Measurements from ENCODE around the gene PCDHAC1. TPM values are rescaled to one million over a fixed set of nuclear protein-coding genes. Genes with fewer than 3 reads are reported as not detected.

PCDHAC1 gene
- total RNA-seq, 6 donors from 2014 or later, result 3.9 to 7.6 (median 5.9) TPM

- Histone ChIP-seq H3K27me3 (no peaks in the 10 kb centered on the region), H3K9me3 (no peaks in the 10 kb centered on the region), H3K27ac (no peak overlapping the region), H3K4me1 (no peaks in the 10 kb centered on the region), H3K36me3 (no peaks in the 10 kb centered on the region), H3K4me3 (no peak overlapping the region)
- ATAC-seq (ENCODE audit: low FRiP score in 2 of 2) (no peak), DNase-seq (no peak)
- WGBS, 2 donors, result 79 to 84% methylated on average over 6 of the region's 6 CpGs
- TF ChIP-seq CTCF (IDR thresholded peaks at IDR 0.05) (no peak), EP300 (IDR thresholded peaks at IDR 0.05) (no peak), POLR2AphosphoS5 (IDR thresholded peaks at IDR 0.05) (no peak), POLR2A (IDR thresholded peaks at IDR 0.05) (no peak)
Measured at GRCh38 chr5:140951636-140952035, 25.5 kb downstream of the PCDHAC1 start.

GRCh38 chr5:140953234-140953633 lies 27.1 kb downstream of the PCDHAC1 start:
- Histone ChIP-seq H3K4me3 (no peak overlapping the region), H3K36me3 (no peaks in the 10 kb centered on the region), H3K9me3 (no peaks in the 10 kb centered on the region), H3K4me1 (no peaks in the 10 kb centered on the region), H3K27ac (no peak overlapping the region), H3K27me3 (no peaks in the 10 kb centered on the region)
- WGBS, 2 donors, result 39% methylated on average over 2 of the region's 2 CpGs
- TF ChIP-seq POLR2A (IDR thresholded peaks at IDR 0.05), result no peak
- no peak for TF ChIP-seq POLR2AphosphoS5 (IDR thresholded peaks at IDR 0.05)
- no peak for TF ChIP-seq CTCF (IDR thresholded peaks at IDR 0.05)
- TF ChIP-seq EP300 (IDR thresholded peaks at IDR 0.05), result no peak
- DNase-seq, result no peak
- ATAC-seq (ENCODE audit: low FRiP score in 2 of 2), result no peak

GRCh38 chr5:140962190-140962589 lies 36.1 kb downstream of the PCDHAC1 start:
- no peak for ATAC-seq (ENCODE audit: low FRiP score in 2 of 2)
- Histone ChIP-seq H3K4me1 (peaks cover 4 to 12% (median 12%) of the 10 kb centered on the region in 4 donors), H3K4me3 (no peak overlapping the region), H3K27ac (no peak overlapping the region), H3K36me3 (no peaks in the 10 kb centered on the region), H3K27me3 (no peaks in the 10 kb centered on the region), H3K9me3 (no peaks in the 10 kb centered on the region)
- no peak for DNase-seq
- no peak for TF ChIP-seq EP300 (IDR thresholded peaks at IDR 0.05)
- no peak for TF ChIP-seq POLR2AphosphoS5 (IDR thresholded peaks at IDR 0.05)
- TF ChIP-seq POLR2A (IDR thresholded peaks at IDR 0.05), result no peak
- no peak for TF ChIP-seq CTCF (IDR thresholded peaks at IDR 0.05)
- 85 to 89% methylated on average over 1 of the region's 1 CpG for WGBS, 2 donors

- ATAC-seq (ENCODE audit: low FRiP score in 2 of 2), result no peak
- TF ChIP-seq POLR2A (IDR thresholded peaks at IDR 0.05), result no peak
- TF ChIP-seq CTCF (IDR thresholded peaks at IDR 0.05), result no peak
- no peak for TF ChIP-seq POLR2AphosphoS5 (IDR thresholded peaks at IDR 0.05)
- no peak for TF ChIP-seq EP300 (IDR thresholded peaks at IDR 0.05)
- Histone ChIP-seq H3K4me3 (no peak overlapping the region), H3K4me1 (peaks cover 4 to 17% (median 12%) of the 10 kb centered on the region in 4 donors), H3K9me3 (no peaks in the 10 kb centered on the region), H3K36me3 (no peaks in the 10 kb centered on the region), H3K27me3 (no peaks in the 10 kb centered on the region), H3K27ac (no peak overlapping the region)
- WGBS, 2 donors, result 72 to 84% methylated on average over 3 of the region's 3 CpGs
- DNase-seq, result no peak
Measured at GRCh38 chr5:140964356-140964755, 38.3 kb downstream of the PCDHAC1 start.

- DNase-seq (no peak), ATAC-seq (ENCODE audit: low FRiP score in 2 of 2) (peak in 1 of 2 donors; percentile 2)
- no peaks in the 10 kb centered on the region for H3K9me3 ChIP-seq
- peak overlapping the region; percentile 50 to 80 (median 76) for H3K27ac ChIP-seq
- WGBS, 2 donors, result 1 to 2% methylated on average over 9 of the region's 9 CpGs
- no peaks in the 10 kb centered on the region for H3K36me3 ChIP-seq
- no peaks in the 10 kb centered on the region for H3K27me3 ChIP-seq
- peak overlapping the region; percentile 45 to 71 (median 58) for H3K4me3 ChIP-seq
- TF ChIP-seq CTCF (IDR thresholded peaks at IDR 0.05) (no peak), EP300 (IDR thresholded peaks at IDR 0.05) (no peak), POLR2A (IDR thresholded peaks at IDR 0.05) (no peak), POLR2AphosphoS5 (IDR thresholded peaks at IDR 0.05) (no peak)
- peaks cover 4 to 17% (median 12%) of the 10 kb centered on the region in 4 donors for H3K4me1 ChIP-seq
Measured at GRCh38 chr5:140965905-140966292, 39.8 kb downstream of the PCDHAC1 start.
